Gastrocnemius medialis (tissue), 4 donors: ENCODE measurements around the gene EMC10. TPM values are rescaled to one million over a fixed set of nuclear protein-coding genes. Genes with fewer than 3 reads are reported as not detected.

ENCODE experiments used
- ATAC-seq, 2 donors: fragments of 150-250 bp; one replicate each; pipeline ENCODE4 v1.9.1; 2016
- DNase-seq, 2 donors: peaks; one replicate each; pipeline ENCODE4 v3.0.0-alpha.2; 2019
- H3K27ac ChIP-seq, 4 donors: fragments of 200-600 bp; sonication (generic); 1 replicate in 1 of 4; 2 replicates in 3 of 4; pipeline ENCODE4 v1.5.1; 2016 to 2018; ENCODE audit warnings: mild to moderate bottlenecking in 2 of 4, moderate library complexity in 1 of 4
- H3K27me3 ChIP-seq, 3 donors: fragments of 200-600 bp; sonication (generic) in 2 of 3; 1 replicate in 1 of 3; 2 replicates in 2 of 3; pipeline versions ENCODE4 v1.5.1 to v1.6.0; 2016 to 2019; ENCODE audit warnings: mild to moderate bottlenecking in 1 of 3, moderate library complexity in 1 of 3
- H3K36me3 ChIP-seq, 2 donors: fragments of 200-600 bp; sonication (generic) in 1 of 2; one replicate each; pipeline ENCODE4 v1.5.1; 2017 to 2018
- H3K4me1 ChIP-seq, 2 donors: fragments of 200-600 bp; sonication (generic) in 1 of 2; one replicate each; pipeline ENCODE4 v1.5.1; 2016 to 2017; ENCODE audit warnings: mild to moderate bottlenecking in 2 of 2
- H3K4me3 ChIP-seq, 4 donors: fragments of 200-600 bp; sonication (generic) in 3 of 4; 1 replicate in 1 of 4; 2 replicates in 3 of 4; pipeline ENCODE4 v1.5.1; 2016 to 2019; ENCODE audit warnings: mild to moderate bottlenecking in 2 of 4
- H3K9me3 ChIP-seq, 3 donors: fragments of 200-600 bp; sonication (generic) in 2 of 3; 1 replicate in 1 of 3; 2 replicates in 2 of 3; pipeline ENCODE4 v1.5.1; 2016 to 2019
- CTCF ChIP-seq, 5 experiments: fragments of 450-650 bp in 3 of 5; fragments of 200-600 bp in 2 of 5; sonication (generic) in 2 of 5; IDR thresholded peaks in 4 of 5; conservative IDR thresholded peaks in 1 of 5; 1 replicate in 4 of 5; 2 replicates in 1 of 5; pipeline ENCODE4 v1.5.1; 2016 to 2019; ENCODE audit warnings: antibody characterized with exemption in 5 of 5, mild to moderate bottlenecking in 3 of 5, moderate library complexity in 3 of 5
- POLR2A ChIP-seq, 2 donors: fragments of 450-650 bp; IDR thresholded peaks; one replicate each; pipeline ENCODE4 v1.6.1; 2017; ENCODE audit warnings: antibody characterized with exemption in 2 of 2, mild to moderate bottlenecking in 2 of 2, moderate library complexity in 2 of 2
- in situ Hi-C, 4 donors: fragments of 200-750 bp; cut with MboI; loops; one replicate each; pipeline versions ENCODE4 v1.15.0 to v1.8.0; 2017; ENCODE audit warnings: low sequenced_read_pairs in 4 of 4
- intact Hi-C: fragments of 100-400 bp; cut with DNase I; formaldehyde crosslinking; loops from one replicate; pipeline ENCODE4 v1.15.1; 2023; ENCODE audit warnings: low total_unique reads
- total RNA-seq, 4 donors: library from RNA; depleted of rRNA; stranded (reverse); fragments of >200 nt; gene quantifications; one replicate each; pipeline versions ENCODE4 v1.1.0 to v1.2.3, GENCODE V29; 2016

EMC10 gene
- total RNA-seq, 4 donors from 2014 or later = 29.2 to 67.4 (median 45.4) TPM

GRCh38 chr19:50485284-50485955, 9.1 kb downstream of the EMC10 start:
- H3K9me3 ChIP-seq = no peaks in the 10 kb centered on the region
- no peak overlapping the region for H3K4me3 ChIP-seq
- H3K27ac ChIP-seq = peak overlapping the region in 2 of 4 donors; percentile 26 to 85
- peaks cover 0 to 33% of the 10 kb centered on the region in 2 donors for H3K36me3 ChIP-seq
- ATAC-seq (no peak), DNase-seq (no peak)
- peaks cover 1 to 10% of the 10 kb centered on the region in 2 donors for H3K4me1 ChIP-seq
- intact Hi-C loops = loop anchor here (10.0 kb wide), 1 partner anchor 281 kb away; the partner anchor contains the start of gene MYH14
- H3K27me3 ChIP-seq = no peaks in the 10 kb centered on the region
- in situ Hi-C loops = no loop called here
- TF ChIP-seq CTCF (IDR thresholded peaks at IDR 0.05 in 4 of 5, conservative IDR thresholded peaks at IDR 0.05 in 1 of 5) = no peak
- no peak for TF ChIP-seq POLR2A (IDR thresholded peaks at IDR 0.05)

- in situ Hi-C loops = no loop called here
- no peak overlapping the region for H3K4me3 ChIP-seq
- peak in 1 of 2 donors; percentile 76 for DNase-seq
- peak overlapping the region in 3 of 4 donors; percentile 20 to 85 (median 28) for H3K27ac ChIP-seq
- TF ChIP-seq POLR2A (IDR thresholded peaks at IDR 0.05) = no peak
- peak; percentile 19 to 68 (median 60) for TF ChIP-seq CTCF (IDR thresholded peaks at IDR 0.05 in 4 of 5, conservative IDR thresholded peaks at IDR 0.05 in 1 of 5)
- no peaks in the 10 kb centered on the region for H3K27me3 ChIP-seq
- intact Hi-C loops = loop anchor here (10.0 kb wide), 1 partner anchor 282 kb away; the partner anchor contains the start of gene MYH14
- peaks cover 10 to 13% of the 10 kb centered on the region in 2 donors for H3K4me1 ChIP-seq
- ATAC-seq = peak in 1 of 2 donors; percentile 36
- peaks cover 0 to 19% of the 10 kb centered on the region in 2 donors for H3K36me3 ChIP-seq
- no peaks in the 10 kb centered on the region for H3K9me3 ChIP-seq
These were observed 10.7 kb downstream of the EMC10 start for GRCh38 chr19:50486823-50487515.

GRCh38 chr19:50488389-50489194, 12.3 kb downstream of the EMC10 start:
- peaks cover 10 to 13% of the 10 kb centered on the region in 2 donors for H3K4me1 ChIP-seq
- no peaks in the 10 kb centered on the region for H3K9me3 ChIP-seq
- H3K36me3 ChIP-seq = peaks cover 0 to 13% of the 10 kb centered on the region in 2 donors
- ATAC-seq (no peak), DNase-seq (no peak)
- in situ Hi-C loops (no loop called here), intact Hi-C loops (loop anchor here (10.0 kb wide), 1 partner anchor 284 kb away; the partner anchor contains the start of gene MYH14)
- H3K27me3 ChIP-seq = no peaks in the 10 kb centered on the region
- no peak overlapping the region for H3K4me3 ChIP-seq
- no peak for TF ChIP-seq CTCF (IDR thresholded peaks at IDR 0.05 in 4 of 5, conservative IDR thresholded peaks at IDR 0.05 in 1 of 5)
- no peak for TF ChIP-seq POLR2A (IDR thresholded peaks at IDR 0.05)
- H3K27ac ChIP-seq = peak overlapping the region; percentile 69 to 97 (median 84)

- Histone ChIP-seq H3K36me3 (peaks cover 0 to 13% of the 10 kb centered on the region in 2 donors), H3K9me3 (no peaks in the 10 kb centered on the region), H3K27ac (peak overlapping the region; percentile 69 to 97 (median 84)), H3K27me3 (no peaks in the 10 kb centered on the region), H3K4me3 (no peak overlapping the region), H3K4me1 (peaks cover 10 to 13% of the 10 kb centered on the region in 2 donors)
- DNase-seq (no peak), ATAC-seq (peak in 1 of 2 donors; percentile 6)
- TF ChIP-seq POLR2A (IDR thresholded peaks at IDR 0.05) = no peak
- no peak for TF ChIP-seq CTCF (IDR thresholded peaks at IDR 0.05 in 4 of 5, conservative IDR thresholded peaks at IDR 0.05 in 1 of 5)
- intact Hi-C loops = loop anchor here (5.0 to 10.0 kb wide), 2 partner anchors 285 to 612 kb away; partner anchors contain the start of genes AKT1S1, MYH14 and TBC1D17
- in situ Hi-C loops = no loop called here
These were observed 13.2 kb downstream of the EMC10 start for GRCh38 chr19:50489461-50490011.
